ENCODE data around the gene TRPV3.

TRPV3 gene

DNA sequence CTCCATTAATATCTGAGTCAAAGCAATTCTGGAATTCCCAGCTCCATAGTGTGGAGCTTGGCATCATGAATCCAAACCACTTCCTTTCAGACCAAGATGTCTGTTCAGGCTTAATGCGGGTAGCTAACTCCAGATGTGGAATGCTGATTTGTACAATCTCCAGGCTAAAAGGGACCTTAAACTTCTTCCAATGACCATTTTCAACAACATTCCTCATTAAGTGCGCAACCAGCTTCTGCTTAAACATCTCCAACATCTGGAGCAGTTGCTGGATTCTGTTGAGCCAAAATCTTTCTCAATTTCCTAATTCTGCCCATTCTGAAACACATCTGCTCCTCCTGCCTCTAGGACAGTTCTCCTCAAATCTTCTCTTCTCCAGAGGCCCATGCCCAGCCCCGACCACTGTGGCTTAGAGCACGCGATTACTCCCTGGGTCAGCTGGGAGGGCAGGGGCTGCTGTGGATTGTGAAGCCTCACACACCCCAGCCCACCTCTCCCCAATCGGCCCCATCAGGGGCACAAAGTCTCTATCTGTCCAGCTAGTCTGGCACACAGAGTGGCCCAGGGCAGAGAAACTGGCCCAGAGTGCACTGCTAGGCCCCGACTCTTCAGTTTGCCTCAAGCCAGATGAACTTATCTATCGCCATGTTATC, 45.6 kb downstream of the TRPV3 start:
- no peak overlapping the region for H3K4me3 ChIP-seq (ENCODE audit: low read length)
- TF ChIP-seq, protein P1, sequence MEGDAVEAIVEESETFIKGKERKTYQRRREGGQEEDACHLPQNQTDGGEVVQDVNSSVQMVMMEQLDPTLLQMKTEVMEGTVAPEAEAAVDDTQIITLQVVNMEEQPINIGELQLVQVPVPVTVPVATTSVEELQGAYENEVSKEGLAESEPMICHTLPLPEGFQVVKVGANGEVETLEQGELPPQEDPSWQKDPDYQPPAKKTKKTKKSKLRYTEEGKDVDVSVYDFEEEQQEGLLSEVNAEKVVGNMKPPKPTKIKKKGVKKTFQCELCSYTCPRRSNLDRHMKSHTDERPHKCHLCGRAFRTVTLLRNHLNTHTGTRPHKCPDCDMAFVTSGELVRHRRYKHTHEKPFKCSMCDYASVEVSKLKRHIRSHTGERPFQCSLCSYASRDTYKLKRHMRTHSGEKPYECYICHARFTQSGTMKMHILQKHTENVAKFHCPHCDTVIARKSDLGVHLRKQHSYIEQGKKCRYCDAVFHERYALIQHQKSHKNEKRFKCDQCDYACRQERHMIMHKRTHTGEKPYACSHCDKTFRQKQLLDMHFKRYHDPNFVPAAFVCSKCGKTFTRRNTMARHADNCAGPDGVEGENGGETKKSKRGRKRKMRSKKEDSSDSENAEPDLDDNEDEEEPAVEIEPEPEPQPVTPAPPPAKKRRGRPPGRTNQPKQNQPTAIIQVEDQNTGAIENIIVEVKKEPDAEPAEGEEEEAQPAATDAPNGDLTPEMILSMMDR (conservative IDR thresholded peaks at IDR 0.05; ENCODE audit: low read depth, low read length) = no peak

DNA sequence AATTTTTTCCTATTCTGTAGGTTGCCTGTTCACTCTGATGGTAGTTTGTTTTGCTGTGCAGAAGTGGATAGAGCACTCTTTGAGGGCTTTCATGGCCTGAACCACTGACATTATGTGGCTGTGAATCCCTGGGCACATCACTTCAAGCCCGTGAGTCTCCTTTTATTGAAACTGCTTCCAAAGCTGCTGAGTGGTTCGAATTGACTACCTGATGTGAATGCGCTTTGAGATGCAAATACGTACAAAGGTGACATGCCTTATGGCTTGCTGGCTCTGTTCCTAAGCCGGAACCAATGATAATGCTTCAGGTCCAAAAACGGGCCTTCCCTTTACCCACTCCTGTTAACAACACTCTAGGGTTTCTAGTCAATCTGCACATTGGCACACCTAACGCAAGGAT, 47.5 kb downstream of the TRPV3 start:
- TF ChIP-seq, protein P1 (conservative IDR thresholded peaks at IDR 0.05; ENCODE audit: low read depth, low read length) = no peak
- H3K4me3 ChIP-seq (ENCODE audit: low read length) = no peak overlapping the region
- DNase-seq (ENCODE audit: low read depth) = no peak

More for the DNA sequence above, 45.6 kb downstream of the TRPV3 start:
- DNase-seq (ENCODE audit: low read depth) = no peak

DNA sequence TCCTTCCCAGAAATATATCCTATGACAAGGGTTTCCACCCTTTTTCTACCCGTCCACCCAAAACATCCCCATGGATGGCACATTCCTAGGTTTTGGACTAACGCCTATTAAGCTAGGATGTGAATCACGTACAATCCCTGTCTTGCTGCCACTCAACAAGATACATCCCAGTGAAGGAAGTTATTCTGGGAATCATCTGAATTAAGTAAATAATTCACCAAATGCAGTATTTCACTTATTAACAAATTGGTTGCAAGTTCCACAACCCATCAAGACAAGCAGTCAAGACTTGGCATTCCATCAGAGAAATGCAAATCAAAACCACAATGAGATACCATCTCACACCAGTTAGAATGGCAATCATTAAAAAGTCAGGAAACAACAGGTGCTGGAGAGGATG, 49.7 kb downstream of the TRPV3 start:
- TF ChIP-seq, protein P1 (conservative IDR thresholded peaks at IDR 0.05; ENCODE audit: low read depth, low read length) = no peak
- DNase-seq (ENCODE audit: low read depth) = no peak
- H3K4me3 ChIP-seq (ENCODE audit: low read length) = no peak overlapping the region

DNA sequence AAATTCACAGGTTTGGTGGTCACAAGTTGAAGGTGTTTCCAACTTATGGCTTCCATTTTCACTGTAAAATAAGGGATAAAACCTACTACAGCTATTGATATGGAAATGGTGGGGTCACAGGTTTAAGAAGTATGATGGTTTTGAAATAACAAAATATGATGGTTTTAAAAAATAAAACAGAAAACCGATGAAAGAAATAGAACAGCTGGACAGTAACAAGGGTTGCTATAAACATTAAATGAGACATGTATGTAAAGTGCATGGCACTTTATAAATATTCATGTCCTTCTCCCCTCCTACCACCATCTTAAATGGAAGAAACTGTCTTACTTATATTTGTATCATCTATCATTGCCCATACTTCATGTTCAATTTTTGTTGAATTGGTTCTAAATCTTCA, 50.5 kb downstream of the TRPV3 start:
- TF ChIP-seq, protein P1 (conservative IDR thresholded peaks at IDR 0.05; ENCODE audit: low read depth, low read length) = no peak
- no peak overlapping the region for H3K4me3 ChIP-seq (ENCODE audit: low read length)
- no peak for DNase-seq (ENCODE audit: low read depth)

DNA sequence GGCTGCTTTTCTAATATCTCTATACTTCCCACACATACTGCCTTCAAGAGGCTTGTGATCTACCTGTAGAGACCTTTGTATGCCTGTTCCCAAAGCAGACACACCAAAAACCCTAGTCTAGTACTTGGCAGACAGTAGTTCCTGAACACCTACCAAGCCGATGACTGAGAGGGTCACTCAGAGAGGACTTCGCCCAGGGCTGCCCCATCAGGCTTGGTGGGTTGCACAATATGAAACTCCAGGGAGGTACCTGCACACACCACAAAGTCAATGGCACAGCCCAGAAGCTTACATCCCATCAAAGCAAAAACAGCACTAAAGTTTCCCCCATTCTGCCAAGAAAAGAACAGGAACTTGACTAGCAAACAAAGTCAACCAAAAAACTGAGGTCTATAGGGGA, 51.6 kb downstream of the TRPV3 start:
- TF ChIP-seq, protein P1 (conservative IDR thresholded peaks at IDR 0.05; ENCODE audit: low read depth, low read length) = no peak
- no peak overlapping the region for H3K4me3 ChIP-seq (ENCODE audit: low read length)
- no peak for DNase-seq (ENCODE audit: low read depth)

DNA sequence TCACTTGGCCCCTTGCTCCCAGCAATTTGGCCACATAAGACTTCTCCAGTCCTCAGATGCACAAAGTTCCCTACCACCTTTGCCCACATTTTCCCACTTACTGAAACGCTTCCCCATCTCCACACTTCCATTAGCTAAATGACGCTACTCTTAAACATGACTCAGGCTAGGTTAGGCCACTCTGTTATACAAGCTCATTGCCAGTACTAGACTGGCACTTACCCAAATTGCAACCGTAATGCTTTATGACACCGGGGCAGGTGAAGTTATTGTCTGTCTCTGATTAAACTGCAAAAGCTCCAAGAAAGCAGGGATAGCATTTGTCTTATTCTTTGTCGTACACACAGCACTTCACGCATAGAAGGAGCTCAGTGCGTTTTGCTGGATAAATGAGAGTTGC, 52.6 kb downstream of the TRPV3 start:
- DNase-seq (ENCODE audit: low read depth) = no peak
- H3K4me3 ChIP-seq (ENCODE audit: low read length) = no peak overlapping the region
- TF ChIP-seq, protein P1 (conservative IDR thresholded peaks at IDR 0.05; ENCODE audit: low read depth, low read length) = no peak

DNA sequence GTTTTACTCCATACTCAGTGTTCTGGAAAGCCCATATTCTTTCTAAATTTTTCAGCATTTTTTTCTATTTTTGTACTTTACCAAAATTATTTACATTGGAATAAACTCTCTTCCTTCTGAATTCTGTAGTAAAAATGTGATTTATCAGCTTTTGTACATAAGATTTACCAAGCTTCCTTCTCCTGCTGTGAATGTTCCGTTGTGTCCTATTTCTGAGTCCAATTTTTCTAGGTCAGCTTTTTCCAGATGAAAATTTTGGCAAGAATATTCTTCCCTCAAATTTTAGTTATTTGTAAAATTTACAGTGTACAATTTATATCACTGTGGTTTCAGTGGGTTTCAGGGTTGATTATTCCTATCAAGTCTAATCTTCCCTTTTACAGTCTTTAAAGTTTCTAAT, 54.3 kb downstream of the TRPV3 start:
- TF ChIP-seq, protein P1 (conservative IDR thresholded peaks at IDR 0.05; ENCODE audit: low read depth, low read length) = no peak
- no peak for DNase-seq (ENCODE audit: low read depth)
- H3K4me3 ChIP-seq (ENCODE audit: low read length) = no peak overlapping the region
